ENCODE data around the gene ZFP36.

The ZFP36 gene

GRCh38 chr19:39430675-39431593 is 24.3 kb downstream of the ZFP36 start:
- no peaks in the 10 kb centered on the region for H3K9me3 ChIP-seq
- H3K4me1 ChIP-seq (ENCODE audit: control insufficient read depth in 1 of 2, insufficient read depth in 1 of 2, low read depth in 1 of 2, low read length in 1 of 2): peaks cover 10 to 22% of the 10 kb centered on the region in 2 experiments
- peak overlapping the region; percentile 63 for H3K27ac ChIP-seq
- peak overlapping the region in 1 of 2 experiments; percentile 43 for H3K4me3 ChIP-seq (ENCODE audit: low read depth in 1 of 2, low read length in 1 of 2)
- peaks cover 19% of the 10 kb centered on the region for H3K36me3 ChIP-seq
- peaks cover 14% of the 10 kb centered on the region for H3K27me3 ChIP-seq
- TF ChIP-seq CTCF (IDR thresholded peaks at IDR 0.05): no peak

- H3K4me1 ChIP-seq (ENCODE audit: control insufficient read depth in 1 of 2, insufficient read depth in 1 of 2, low read depth in 1 of 2, low read length in 1 of 2): peaks cover 16 to 29% of the 10 kb centered on the region in 2 experiments
- H3K36me3 ChIP-seq: peaks cover 19% of the 10 kb centered on the region
- no peak for TF ChIP-seq CTCF (IDR thresholded peaks at IDR 0.05)
- peaks cover 15% of the 10 kb centered on the region for H3K27me3 ChIP-seq
- no peak overlapping the region for H3K27ac ChIP-seq
- no peaks in the 10 kb centered on the region for H3K9me3 ChIP-seq
- H3K4me3 ChIP-seq (ENCODE audit: low read depth in 1 of 2, low read length in 1 of 2): no peak overlapping the region
These were observed 26.0 kb downstream of the ZFP36 start for GRCh38 chr19:39432677-39433025.

- Histone ChIP-seq H3K27me3 (peaks cover 14% of the 10 kb centered on the region), H3K9me3 (no peaks in the 10 kb centered on the region), H3K4me1 (ENCODE audit: control insufficient read depth in 1 of 2, insufficient read depth in 1 of 2, low read depth in 1 of 2, low read length in 1 of 2) (peaks cover 16 to 29% of the 10 kb centered on the region in 2 experiments), H3K4me3 (ENCODE audit: low read depth in 1 of 2, low read length in 1 of 2) (no peak overlapping the region), H3K27ac (no peak overlapping the region), H3K36me3 (peaks cover 19% of the 10 kb centered on the region)
- TF ChIP-seq CTCF (IDR thresholded peaks at IDR 0.05): no peak
These were observed 26.9 kb downstream of the ZFP36 start for GRCh38 chr19:39433480-39434079.

GRCh38 chr19:39434123-39435076 is 27.8 kb downstream of the ZFP36 start:
- Histone ChIP-seq H3K9me3 (no peaks in the 10 kb centered on the region), H3K4me1 (ENCODE audit: control insufficient read depth in 1 of 2, insufficient read depth in 1 of 2, low read depth in 1 of 2, low read length in 1 of 2) (peaks cover 16 to 29% of the 10 kb centered on the region in 2 experiments), H3K36me3 (peaks cover 19% of the 10 kb centered on the region), H3K4me3 (ENCODE audit: low read depth in 1 of 2, low read length in 1 of 2) (peak overlapping the region; percentile 86 to 93), H3K27me3 (peaks cover 11% of the 10 kb centered on the region), H3K27ac (no peak overlapping the region)
- no peak for TF ChIP-seq CTCF (IDR thresholded peaks at IDR 0.05)

All from neutrophil (primary cell).